ENCODE measurements around the gene BOD1L2.

BOD1L2 gene

GRCh38 chr18:57146956-57147636 is at the start of gene BOD1L2:
TSS of gene BOD1L2 (plus strand) at chr18:57147087. CDS start at chr18:57147313, 226 bp downstream.
- DNase-seq (ENCODE audit: low read depth in 3 of 3), result no peak

DNA sequence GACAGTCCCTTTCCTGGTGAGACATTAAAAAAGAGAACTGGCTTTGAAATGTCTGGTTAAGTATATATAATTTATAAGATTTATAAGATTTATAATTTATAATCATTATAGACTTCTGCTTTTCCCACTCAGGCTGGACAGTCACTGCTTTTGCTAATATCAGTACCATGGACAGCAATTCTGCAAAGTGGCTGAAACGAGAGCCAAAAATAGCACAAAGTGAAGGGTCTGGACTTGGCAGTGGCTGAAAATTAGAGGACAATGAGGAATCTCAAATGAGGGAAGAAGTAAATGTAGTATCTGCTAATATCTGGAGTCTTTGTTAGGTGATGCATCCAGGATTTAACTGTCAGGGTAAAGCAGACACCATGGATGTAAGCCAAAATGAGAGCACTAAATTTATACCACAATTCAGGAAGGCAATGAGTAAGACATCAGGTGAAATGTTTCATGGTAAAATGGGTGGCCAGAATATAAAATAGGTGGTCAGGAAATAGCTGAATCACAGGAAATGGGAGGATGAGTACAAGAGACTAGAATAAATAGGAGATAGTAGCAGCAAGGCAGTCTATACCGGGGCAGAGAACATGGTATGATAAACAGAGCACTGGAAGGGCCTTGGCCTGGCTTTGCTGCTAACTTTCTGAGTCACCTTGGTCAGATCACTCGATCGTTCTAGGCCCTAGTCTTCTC is 39.6 kb upstream of the BOD1L2 start:
- no peak for DNase-seq (ENCODE audit: low read depth in 3 of 3)

- no peak for DNase-seq (ENCODE audit: low read depth in 3 of 3)
These were observed 36.6 kb upstream of the BOD1L2 start for GRCh38 chr18:57110290-57110689.

DNA sequence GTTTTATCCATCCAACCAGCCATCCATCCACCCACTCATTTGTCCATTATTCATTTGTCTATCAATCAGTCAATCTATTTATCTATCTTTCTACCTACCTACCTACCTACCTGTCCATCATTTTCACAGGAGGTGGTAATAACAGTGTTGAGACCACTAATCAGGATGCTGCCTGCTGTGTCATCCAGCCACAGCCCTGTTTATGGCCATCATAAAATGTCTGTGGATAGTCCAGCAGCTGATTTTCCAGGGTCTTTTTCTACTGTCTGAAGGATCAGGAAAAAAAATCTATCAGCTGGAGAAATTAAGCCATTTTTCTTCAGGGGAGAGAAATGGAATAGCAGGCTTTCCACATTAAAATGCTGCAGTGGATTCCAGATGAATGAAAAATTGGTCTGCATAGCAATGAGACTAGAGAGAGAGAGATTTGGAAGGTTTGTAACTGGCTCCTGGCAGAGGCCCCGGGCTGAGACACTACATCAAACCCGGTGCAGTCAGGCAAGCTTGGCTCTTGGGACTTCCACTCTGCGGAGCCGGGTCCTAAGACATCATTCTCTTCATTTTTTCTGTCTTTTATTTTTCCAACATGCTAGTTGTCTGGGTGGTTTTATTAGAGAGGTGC is 33.0 kb upstream of the BOD1L2 start:
- DNase-seq (ENCODE audit: low read depth in 3 of 3), result no peak

DNA sequence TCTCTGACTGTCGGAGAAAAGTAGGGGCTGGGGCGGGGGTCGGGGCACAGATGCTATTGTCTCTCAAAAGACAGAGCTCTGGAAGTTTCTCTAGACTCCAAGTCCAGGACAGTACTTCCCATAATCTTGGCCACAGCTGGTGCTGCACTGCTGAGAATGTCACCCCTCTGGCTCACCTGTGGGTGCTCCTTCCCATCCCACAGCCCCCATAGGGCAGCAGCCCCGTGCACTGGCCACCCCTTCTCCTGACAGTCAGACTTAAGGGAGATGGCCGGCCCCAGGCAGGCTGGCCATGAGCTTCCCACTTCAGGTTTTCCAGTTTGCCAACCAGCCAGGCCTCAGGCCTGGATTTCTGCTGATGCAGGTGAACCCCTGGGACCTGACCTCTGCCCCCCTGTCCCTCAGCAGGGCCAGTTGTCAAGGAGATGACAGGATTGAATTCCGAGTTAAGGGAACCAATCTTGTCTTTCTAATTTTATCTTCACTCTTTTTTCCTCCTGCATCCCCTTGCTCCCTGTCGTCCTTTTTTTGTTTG is 30.2 kb upstream of the BOD1L2 start:
- DNase-seq (ENCODE audit: low read depth in 3 of 3), result no peak

GRCh38 chr18:57121542-57122112 is 25.3 kb upstream of the BOD1L2 start:
- DNase-seq (ENCODE audit: low read depth in 3 of 3), result no peak

DNA sequence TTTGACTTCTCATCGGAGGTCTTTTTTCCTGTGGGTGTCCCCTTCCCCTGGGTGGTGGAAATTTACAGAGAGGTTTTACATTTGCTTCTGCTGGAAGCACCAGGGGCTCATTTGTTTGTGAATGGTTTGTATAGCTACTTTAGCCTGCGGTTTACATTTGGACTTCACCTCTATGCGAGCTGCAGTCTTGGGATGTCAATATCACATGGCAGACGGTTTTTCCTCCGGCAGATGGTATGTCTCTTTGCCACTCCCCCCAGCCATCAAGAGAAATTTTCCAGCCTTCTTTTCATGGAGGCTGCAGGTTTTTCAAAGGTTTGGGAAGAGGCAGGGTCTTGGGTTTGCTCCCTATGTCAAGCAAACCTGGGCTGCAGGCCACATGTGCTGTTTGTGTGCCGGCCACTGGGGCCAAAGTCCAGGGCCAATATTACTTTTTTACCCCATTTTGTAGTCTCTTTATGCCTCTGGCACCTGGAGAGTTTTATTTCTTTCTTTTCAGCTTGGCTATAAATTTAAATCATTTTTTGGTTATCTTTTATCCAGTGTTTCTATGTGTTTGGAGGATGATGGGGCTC is 23.9 kb upstream of the BOD1L2 start:
- no peak for DNase-seq (ENCODE audit: low read depth in 3 of 3)

DNA sequence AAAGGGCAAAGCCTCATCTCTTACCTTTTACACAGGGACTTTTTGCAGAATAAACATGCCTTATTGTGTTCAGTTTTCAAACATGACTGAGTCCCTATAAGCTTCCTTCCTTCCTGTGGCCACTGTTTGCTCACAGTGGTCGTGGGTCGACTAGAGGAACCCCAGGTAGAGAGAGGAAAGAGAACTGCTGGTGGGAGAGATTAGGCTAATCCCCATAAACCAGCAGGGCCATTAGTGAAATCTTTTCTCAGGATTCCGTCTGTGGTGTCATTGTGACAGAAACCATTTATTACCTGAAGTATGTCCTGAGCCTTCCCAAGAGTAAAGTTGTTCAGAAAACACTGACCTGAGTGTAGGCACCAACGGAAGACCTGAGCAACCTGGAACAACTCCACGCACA is 21.3 kb upstream of the BOD1L2 start:
- DNase-seq (ENCODE audit: low read depth in 3 of 3), result no peak

GRCh38 chr18:57128220-57128932 is 18.5 kb upstream of the BOD1L2 start:
- no peak for DNase-seq (ENCODE audit: low read depth in 3 of 3)

DNA sequence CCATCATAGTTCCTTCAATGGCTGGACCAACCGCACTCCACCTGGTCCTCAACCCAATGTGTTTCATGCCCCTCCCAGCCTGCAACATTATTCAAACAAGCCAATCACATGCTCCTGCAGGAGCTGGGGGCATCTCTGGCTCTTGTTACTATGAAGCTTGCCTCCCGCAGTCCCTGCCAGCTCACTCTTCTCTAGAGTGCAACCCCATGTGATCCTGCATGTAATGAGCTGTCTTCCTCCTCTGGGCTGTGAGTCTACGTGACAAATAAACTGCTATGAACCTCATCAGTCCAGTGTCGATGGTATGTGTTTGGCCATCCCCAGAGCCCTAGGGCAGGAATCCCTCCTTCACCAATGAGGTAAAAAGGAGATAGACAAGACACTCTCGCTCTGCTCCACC is 15.8 kb upstream of the BOD1L2 start:
- no peak for DNase-seq (ENCODE audit: low read depth in 3 of 3)

DNA sequence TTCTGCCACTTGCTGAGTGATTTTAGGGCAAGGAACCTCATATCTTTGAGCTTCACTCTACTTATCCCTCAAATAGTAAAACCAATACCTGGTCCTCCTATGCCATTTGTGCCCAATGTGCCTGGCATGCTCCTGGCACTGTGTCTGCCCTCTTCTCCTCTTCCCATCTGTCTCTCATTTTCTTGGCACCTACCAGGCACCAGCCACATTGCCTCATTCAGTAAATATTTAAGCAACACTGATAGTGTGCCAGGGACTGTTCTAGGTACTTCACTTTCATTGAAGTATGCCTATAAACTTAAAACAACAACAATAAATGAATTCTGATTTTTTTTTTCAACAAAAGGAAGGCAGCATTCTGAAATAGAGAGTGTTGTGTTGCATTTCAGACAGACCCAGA is 15.1 kb upstream of the BOD1L2 start:
- DNase-seq (ENCODE audit: low read depth in 3 of 3), result no peak

DNA sequence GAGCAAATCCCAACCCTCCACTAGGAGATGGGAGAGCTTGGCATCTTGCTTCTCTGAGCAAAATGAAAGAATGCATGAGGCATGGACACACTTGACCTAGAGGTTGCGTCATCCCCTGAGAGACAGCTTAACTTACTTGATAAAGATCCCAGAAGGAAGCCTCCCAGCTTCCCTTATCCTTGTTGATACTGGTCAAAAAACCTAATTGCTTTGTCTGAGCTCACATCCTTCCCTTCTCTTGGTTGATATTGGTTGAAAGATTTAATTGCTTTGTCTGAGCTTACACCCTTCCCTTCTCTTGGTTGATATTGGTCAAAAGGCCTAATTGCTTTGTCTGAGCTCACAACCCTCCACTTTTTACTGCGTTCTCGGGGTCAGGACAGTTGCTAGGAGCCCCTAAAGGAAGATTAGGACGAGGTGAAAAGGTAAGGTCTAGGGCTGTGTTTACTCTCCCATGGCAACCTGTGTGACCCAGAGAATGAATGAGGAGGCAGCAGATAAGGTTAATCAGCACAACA is 12.2 kb upstream of the BOD1L2 start:
- no peak for DNase-seq (ENCODE audit: low read depth in 3 of 3)

GRCh38 chr18:57135699-57136098 is 11.2 kb upstream of the BOD1L2 start:
- DNase-seq (ENCODE audit: low read depth in 3 of 3), result no peak

- no peak for DNase-seq (ENCODE audit: low read depth in 3 of 3)
These were observed 9.0 kb upstream of the BOD1L2 start for GRCh38 chr18:57137847-57138246.

- no peak for DNase-seq (ENCODE audit: low read depth in 3 of 3)
These were observed 5.4 kb upstream of the BOD1L2 start for GRCh38 chr18:57141208-57142129.

GRCh38 chr18:57142324-57142723 is 4.6 kb upstream of the BOD1L2 start:
- no peak for DNase-seq (ENCODE audit: low read depth in 3 of 3)

- DNase-seq (ENCODE audit: low read depth in 3 of 3), result no peak
These were observed 3.6 kb upstream of the BOD1L2 start for GRCh38 chr18:57143265-57143664.

- no peak for DNase-seq (ENCODE audit: low read depth in 3 of 3)
These were observed 1.4 kb downstream of the BOD1L2 start for GRCh38 chr18:57148263-57148662.

- DNase-seq (ENCODE audit: low read depth in 3 of 3), result no peak
These were observed 2.2 kb downstream of the BOD1L2 start for GRCh38 chr18:57149051-57149450.

DNA sequence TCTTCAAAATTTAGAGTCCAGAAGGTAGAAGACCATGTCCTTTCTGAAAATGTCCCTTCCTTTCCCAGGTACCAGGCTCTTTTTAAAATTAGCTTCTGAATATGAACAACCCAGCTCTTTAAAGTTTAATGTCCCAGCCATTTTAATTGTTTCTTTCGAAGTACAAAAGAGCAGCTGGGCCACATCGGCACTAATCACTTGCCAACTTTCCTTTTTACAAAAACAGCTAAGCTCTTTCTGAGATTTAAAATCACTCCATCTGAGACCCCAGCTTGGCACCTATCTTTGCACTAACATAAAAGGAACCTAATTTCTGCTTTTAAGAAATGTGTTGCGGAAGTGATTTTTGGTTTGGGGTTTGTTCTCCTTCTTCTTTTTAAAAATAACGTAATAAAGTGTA is 2.6 kb downstream of the BOD1L2 start:
- no peak for DNase-seq (ENCODE audit: low read depth in 3 of 3)

All from stimulated activated CD4-positive, alpha-beta T cell treated with anti-CD3 and anti-CD28 coated beads, TNF-alpha, amount 100 ng/mL, for 48 hours (primary cell).